ENCODE measurements around the gene GLYATL1.
A peak's percentile ranks its signal among the peaks of the same experiment; 100 is the strongest.

GLYATL1 gene

GRCh38 chr11:58968251-58968711 is 29.0 kb downstream of the GLYATL1 start:
- no peak for TF ChIP-seq CTCF (IDR thresholded peaks at IDR 0.05)
- no peaks in the 10 kb centered on the region for H3K36me3 ChIP-seq (ENCODE audit: control insufficient read depth, insufficient read depth, low read length)
- no peak overlapping the region for H3K27ac ChIP-seq
- no peak overlapping the region for H3K4me3 ChIP-seq (ENCODE audit: low read depth, low read length)
- H3K4me2 ChIP-seq (ENCODE audit: low read length), result no peak overlapping the region
- H3K27me3 ChIP-seq (ENCODE audit: control insufficient read depth, insufficient read depth, low read length), result no peaks in the 10 kb centered on the region
- H3K79me2 ChIP-seq, result no peaks in the 10 kb centered on the region
- no peaks in the 10 kb centered on the region for H3K9me3 ChIP-seq (ENCODE audit: control insufficient read depth, low read length)
- H3K9ac ChIP-seq, result no peak overlapping the region
- H2AFZ ChIP-seq, result peak overlapping the region; percentile 17
- no peaks in the 10 kb centered on the region for H3K4me1 ChIP-seq

- no peak overlapping the region for H3K27ac ChIP-seq
- H3K4me1 ChIP-seq, result no peaks in the 10 kb centered on the region
- TF ChIP-seq CTCF (IDR thresholded peaks at IDR 0.05), result no peak
- H3K9me3 ChIP-seq (ENCODE audit: control insufficient read depth, low read length), result no peaks in the 10 kb centered on the region
- H3K4me3 ChIP-seq (ENCODE audit: low read depth, low read length), result no peak overlapping the region
- no peaks in the 10 kb centered on the region for H3K79me2 ChIP-seq
- no peak overlapping the region for H2AFZ ChIP-seq
- no peaks in the 10 kb centered on the region for H3K36me3 ChIP-seq (ENCODE audit: control insufficient read depth, insufficient read depth, low read length)
- no peaks in the 10 kb centered on the region for H3K27me3 ChIP-seq (ENCODE audit: control insufficient read depth, insufficient read depth, low read length)
- H3K4me2 ChIP-seq (ENCODE audit: low read length), result no peak overlapping the region
- H3K9ac ChIP-seq, result no peak overlapping the region
Measured at GRCh38 chr11:58977470-58977869, 38.2 kb downstream of the GLYATL1 start.

GRCh38 chr11:58979222-58979621 is 39.9 kb downstream of the GLYATL1 start:
- H3K9ac ChIP-seq, result no peak overlapping the region
- no peak for TF ChIP-seq CTCF (IDR thresholded peaks at IDR 0.05)
- no peaks in the 10 kb centered on the region for H3K79me2 ChIP-seq
- no peak overlapping the region for H3K4me3 ChIP-seq (ENCODE audit: low read depth, low read length)
- no peak overlapping the region for H3K27ac ChIP-seq
- H3K4me2 ChIP-seq (ENCODE audit: low read length), result no peak overlapping the region
- H3K27me3 ChIP-seq (ENCODE audit: control insufficient read depth, insufficient read depth, low read length), result no peaks in the 10 kb centered on the region
- H2AFZ ChIP-seq, result no peak overlapping the region
- H3K9me3 ChIP-seq (ENCODE audit: control insufficient read depth, low read length), result no peaks in the 10 kb centered on the region
- no peaks in the 10 kb centered on the region for H3K36me3 ChIP-seq (ENCODE audit: control insufficient read depth, insufficient read depth, low read length)
- no peaks in the 10 kb centered on the region for H3K4me1 ChIP-seq

- Histone ChIP-seq H2AFZ (no peak overlapping the region), H3K27me3 (ENCODE audit: control insufficient read depth, insufficient read depth, low read length) (no peaks in the 10 kb centered on the region), H3K4me1 (no peaks in the 10 kb centered on the region), H3K4me2 (ENCODE audit: low read length) (no peak overlapping the region), H3K9ac (no peak overlapping the region), H3K27ac (no peak overlapping the region), H3K9me3 (ENCODE audit: control insufficient read depth, low read length) (no peaks in the 10 kb centered on the region), H3K79me2 (no peaks in the 10 kb centered on the region), H3K36me3 (ENCODE audit: control insufficient read depth, insufficient read depth, low read length) (no peaks in the 10 kb centered on the region), H3K4me3 (ENCODE audit: low read depth, low read length) (no peak overlapping the region)
- no peak for TF ChIP-seq CTCF (IDR thresholded peaks at IDR 0.05)
Measured at GRCh38 chr11:58980159-58980843, 41.0 kb downstream of the GLYATL1 start.

GRCh38 chr11:58992489-58992888 is 53.2 kb downstream of the GLYATL1 start:
- Histone ChIP-seq H3K4me1 (no peaks in the 10 kb centered on the region), H2AFZ (no peak overlapping the region), H3K9me3 (ENCODE audit: control insufficient read depth, low read length) (no peaks in the 10 kb centered on the region), H3K9ac (no peak overlapping the region), H3K4me2 (ENCODE audit: low read length) (no peak overlapping the region), H3K4me3 (ENCODE audit: low read depth, low read length) (no peak overlapping the region), H3K27ac (no peak overlapping the region), H3K79me2 (no peaks in the 10 kb centered on the region), H3K27me3 (ENCODE audit: control insufficient read depth, insufficient read depth, low read length) (no peaks in the 10 kb centered on the region), H3K36me3 (ENCODE audit: control insufficient read depth, insufficient read depth, low read length) (no peaks in the 10 kb centered on the region)
- no peak for TF ChIP-seq CTCF (IDR thresholded peaks at IDR 0.05)
